ENCODE data around the gene PXMP2. TPM values are rescaled to one million over a fixed set of nuclear protein-coding genes. Genes with fewer than 3 reads are reported as not detected.

The PXMP2 gene
- total RNA-seq, 1 donor from 2014 or later, result 19.7 TPM

DNA sequence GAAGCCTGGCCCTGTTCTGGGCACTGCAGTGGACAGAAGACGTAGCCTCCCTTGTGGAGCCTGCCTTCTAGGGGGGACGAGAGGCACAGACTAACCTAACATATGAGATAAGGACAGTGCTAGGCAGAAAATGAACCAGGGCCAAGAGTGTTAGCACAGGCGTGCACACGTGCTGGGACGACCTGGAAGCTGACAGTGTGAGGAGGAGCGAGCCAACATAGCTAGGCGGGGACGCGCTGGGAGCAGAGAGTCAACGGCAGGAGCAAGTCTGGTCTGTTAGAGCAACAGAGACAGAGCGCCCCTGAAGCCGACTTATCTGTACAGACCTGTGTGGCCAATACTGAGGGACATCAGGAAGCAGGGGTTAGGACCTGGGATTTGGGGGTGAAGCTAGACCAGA is 8.0 kb downstream of the PXMP2 start:
- no peak for DNase-seq

GRCh38 chr12:132698341-132698740 is 11.0 kb downstream of the PXMP2 start:
- DNase-seq, result no peak

GRCh38 chr12:132700212-132700822 is 12.9 kb downstream of the PXMP2 start:
- no peak for DNase-seq

DNA sequence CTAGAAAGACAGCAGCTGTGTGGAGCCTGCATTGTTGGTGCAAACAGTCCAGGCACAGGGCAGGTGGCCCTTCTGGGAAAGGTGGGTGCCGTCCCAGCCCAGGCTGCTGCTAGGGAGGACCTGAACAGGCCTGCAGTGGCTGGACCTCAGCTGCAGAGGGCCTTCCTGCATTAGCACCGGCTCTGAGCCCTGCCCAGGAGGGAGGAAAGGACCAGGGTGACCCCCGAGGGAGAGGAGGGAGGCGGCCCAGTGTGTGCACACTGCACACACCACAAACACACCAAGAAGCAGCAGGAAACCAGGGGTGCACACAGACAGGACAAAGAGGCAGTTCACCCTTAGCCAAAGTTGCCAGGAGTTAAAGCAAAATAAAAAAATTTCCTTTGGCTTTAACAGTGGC is 15.3 kb downstream of the PXMP2 start:
- DNase-seq, result no peak

GRCh38 chr12:132703641-132704040 is 16.3 kb downstream of the PXMP2 start:
- no peak for DNase-seq

- no peak for DNase-seq
Observed at GRCh38 chr12:132707241-132707640, 19.9 kb downstream of the PXMP2 start.

DNA sequence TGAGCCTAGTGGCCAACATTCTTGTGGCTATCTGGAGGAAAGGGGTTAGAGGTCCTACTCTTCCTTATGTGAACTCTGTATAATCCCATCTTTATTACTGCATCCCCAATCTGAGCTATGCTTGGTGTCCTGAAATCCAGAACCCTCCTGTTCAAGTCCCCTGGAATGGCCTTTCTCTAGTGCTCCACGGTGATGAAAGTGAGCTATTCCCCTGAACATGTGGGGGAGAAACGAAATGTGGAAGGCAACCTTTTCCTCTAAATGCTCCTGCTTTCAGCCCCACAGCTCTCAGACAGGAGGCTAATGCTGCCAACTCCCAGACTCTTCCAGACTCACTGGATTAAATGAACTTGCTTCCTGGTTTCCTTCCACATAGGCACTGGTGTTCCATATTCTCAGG is 20.8 kb downstream of the PXMP2 start:
- no peak for DNase-seq

DNA sequence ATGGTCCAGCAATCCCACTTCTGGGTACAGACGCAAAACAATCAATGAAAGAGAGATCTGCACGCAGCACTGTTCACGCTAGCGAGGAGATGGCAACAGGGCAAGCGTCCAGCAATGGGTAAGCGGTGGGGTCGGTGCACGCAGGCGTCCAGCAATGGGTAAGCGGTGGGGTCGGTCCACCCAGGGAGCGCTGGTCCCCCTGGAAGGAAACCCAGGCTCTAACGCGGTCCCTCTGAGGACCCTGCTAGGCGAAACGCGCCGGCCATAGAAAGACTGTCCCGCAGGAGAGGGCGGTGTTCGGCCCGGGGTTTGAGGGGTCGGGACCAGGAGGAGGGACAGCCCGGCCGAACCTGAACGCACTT is 22.6 kb downstream of the PXMP2 start:
- DNase-seq, result no peak

- peak; percentile 65 for DNase-seq
Observed at GRCh38 chr12:132710405-132711079, 23.2 kb downstream of the PXMP2 start, which contains the start of gene PGAM5. Gene PGAM5, plus strand, starts transcription at chr12:132710842. Its CDS starts 35 bp downstream, at chr12:132710877.

DNA sequence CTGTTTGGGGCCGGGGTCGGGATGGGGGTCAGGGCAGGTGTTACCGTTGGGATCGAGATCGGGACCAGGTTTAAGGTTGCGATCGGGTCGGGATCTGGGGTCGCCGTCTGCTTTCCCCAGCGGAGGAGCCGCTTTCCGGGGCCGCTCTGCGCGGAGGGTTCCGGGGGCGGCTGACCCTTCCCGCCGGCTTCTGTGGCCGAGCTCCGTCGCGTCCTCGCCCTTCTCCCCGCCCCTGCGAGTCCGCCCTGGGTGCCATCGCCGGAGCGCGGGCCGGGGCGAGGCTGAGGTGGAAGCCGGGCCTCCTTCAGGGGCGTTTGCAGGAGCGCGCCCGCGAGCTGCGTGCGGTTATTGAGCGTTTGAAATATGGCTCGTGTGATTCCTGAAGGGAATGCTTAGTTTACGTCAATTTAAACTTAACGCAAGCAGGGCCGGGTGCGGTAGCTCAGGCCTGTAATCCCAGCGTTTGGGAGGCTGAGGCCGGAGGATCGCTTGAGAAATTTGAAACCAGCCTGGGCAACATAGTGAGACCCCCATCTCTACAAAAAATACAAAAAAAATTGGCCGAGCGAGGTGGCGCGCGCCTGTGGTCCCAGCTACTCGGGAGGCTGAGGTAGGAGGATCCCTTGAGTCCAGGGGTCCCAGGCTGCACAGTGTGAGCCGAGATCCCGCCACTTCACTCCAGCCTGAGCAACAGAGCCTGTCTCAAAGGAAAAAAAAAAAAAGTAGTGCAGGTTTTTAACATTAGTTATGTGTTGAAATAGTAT is 23.9 kb downstream of the PXMP2 start:
- no peak for DNase-seq

DNA sequence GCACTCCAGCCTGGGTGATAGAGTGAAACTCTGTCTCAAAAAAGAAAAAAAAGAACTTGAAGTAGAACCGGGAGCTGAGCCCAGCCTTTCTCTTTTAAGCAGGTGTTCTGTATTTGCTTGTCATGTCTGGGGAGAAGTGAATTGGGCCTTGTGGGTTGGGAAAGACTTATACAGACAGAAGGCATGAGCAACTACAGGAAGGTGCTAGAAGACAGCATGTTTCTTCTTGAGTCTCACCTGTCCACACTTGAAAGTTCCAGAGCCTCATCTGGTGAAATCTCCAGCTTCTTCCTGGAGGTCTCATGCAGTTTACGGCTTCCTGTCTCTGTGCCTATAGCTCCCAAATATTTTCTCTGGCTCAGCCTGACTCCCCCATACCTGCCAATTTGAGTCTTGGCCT is 25.7 kb downstream of the PXMP2 start:
- no peak for DNase-seq

DNA sequence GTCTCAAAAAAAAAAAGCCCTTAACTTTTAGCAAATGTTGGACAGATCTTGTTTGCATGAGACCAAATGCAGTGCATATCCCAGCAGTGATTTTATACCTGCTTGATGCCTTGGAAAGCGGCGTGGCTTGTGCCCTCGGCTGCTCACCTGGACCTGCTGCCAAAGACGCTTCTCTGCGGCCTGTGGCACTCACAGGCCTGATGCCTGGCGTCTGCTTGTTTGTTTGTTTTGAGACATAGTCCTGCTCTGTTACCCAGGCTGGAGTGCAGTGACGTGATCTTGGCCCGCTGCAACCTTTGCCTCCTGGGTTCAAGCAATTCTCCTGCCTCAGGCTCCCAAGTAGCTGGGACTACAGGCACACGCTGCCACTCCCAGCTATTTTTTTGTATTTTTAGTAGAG is 28.5 kb downstream of the PXMP2 start:
- DNase-seq, result no peak

DNA sequence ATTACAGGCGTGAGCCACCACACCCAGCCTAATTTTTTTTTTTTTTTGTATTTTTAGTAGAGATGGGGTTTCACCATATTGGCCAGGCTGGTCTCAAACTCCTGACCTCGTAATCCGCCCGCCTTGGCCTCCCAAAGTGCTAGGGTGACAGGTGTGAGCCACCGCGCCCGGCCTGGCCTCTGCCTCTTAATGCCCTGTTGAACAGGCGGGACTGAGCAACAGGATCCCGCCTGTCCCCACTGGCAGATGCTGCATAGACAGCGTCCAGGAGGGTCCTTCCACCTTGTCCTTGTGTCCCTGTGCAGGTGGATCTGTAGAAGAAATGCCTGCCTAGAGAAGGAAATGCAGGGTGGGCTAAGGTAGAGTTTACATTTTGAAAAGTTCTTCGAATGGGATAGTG is 29.0 kb downstream of the PXMP2 start:
- no peak for DNase-seq

- DNase-seq, result no peak
Observed at GRCh38 chr12:132717011-132717410, 29.6 kb downstream of the PXMP2 start.

GRCh38 chr12:132717531-132718387 is 30.4 kb downstream of the PXMP2 start:
- no peak for DNase-seq

- no peak for DNase-seq
Observed at GRCh38 chr12:132718644-132719043, 31.3 kb downstream of the PXMP2 start.

DNA sequence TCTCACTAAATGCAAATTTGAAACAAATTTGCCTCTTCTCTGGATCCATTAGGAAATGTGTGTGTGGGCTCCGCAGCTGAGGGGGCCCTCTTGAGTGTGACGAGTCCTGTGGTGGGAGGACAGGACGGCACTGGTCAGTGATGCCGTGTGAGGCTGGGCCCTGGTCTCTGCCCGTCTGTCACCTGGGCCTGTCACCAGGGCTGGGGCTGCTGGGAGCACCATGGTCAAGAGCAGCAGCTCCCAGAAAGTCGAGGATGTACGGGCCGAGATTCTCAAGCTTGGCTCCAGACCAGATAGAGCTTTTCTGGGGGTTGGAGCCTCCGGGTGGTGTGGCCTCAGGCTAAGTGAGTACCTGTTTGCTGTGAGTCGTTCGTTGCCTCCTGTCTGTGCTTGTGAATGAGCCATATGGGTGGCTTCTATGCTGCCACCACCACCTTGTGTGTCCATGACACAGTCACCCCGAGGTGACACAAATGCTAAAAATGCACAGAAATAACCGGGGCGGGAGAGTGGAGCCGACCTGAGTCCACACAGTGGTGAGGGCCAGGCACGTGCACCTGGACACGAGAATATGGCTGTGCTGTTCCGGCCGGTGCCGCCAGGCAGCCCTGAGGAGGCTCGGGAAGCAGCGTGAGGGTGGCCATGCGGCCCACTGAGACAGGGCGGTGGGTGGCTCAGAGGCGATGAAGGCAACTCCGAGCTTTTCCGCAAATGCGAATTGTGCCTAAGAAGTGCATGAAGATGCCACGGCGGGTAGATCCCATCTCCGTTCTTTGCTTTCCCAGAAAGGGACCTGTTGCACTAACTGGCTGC is 32.0 kb downstream of the PXMP2 start:
- no peak for DNase-seq

- no peak for DNase-seq
Observed at GRCh38 chr12:132719954-132720324, 32.6 kb downstream of the PXMP2 start.

- DNase-seq, result no peak
Observed at GRCh38 chr12:132720606-132721345, 33.4 kb downstream of the PXMP2 start.

DNA sequence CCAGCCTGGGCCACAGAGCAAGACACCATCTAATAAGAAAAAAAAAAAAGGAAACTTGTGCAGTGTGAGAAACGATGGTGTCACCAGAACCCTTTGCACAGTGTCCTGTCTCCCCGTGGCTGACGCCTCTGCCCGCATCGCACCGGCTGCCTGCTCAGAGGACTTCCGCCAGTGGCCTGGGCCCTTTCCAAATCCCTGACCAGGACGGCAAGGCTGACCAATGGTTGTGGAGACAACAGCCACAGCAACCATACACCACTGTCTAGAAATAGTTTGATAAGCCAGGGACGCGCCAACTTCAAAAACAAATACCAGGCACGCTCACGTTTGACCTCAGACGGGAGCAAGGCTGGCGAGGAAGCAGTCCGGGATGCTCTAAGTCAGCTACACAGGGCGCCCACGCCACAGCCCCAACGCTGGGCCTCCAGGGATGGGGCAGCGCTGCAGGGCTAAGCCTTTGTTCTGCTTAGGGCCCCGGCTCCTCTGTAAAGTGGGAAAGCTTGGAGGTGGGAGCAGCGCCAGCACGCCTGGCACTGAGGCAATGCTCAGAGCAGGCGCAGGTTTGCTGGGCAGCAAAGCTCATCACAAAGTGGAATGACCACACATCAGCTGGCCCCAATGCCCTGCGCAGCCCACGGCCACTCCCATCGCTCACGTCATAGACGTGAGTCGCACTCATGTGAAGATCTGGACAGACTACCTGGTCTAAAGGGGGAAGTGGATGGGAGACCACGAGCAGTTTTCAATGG is 35.8 kb downstream of the PXMP2 start:
- no peak for DNase-seq
